A673 (cell line): ENCODE data around the gene IL24.

ENCODE experiments used
- CTCF ChIP-seq: fragments of 300-800, 200-600 bp; sonication (generic); conservative IDR thresholded peaks from 2 replicates; pipeline ENCODE4 v1.5.1; 2017; ENCODE audit warnings: low read depth, mild to moderate bottlenecking, antibody characterized with exemption, low read length, moderate library complexity, mixed read lengths
- EZH2 ChIP-seq: fragments of 200-600 bp; sonication (generic); IDR thresholded peaks from 2 replicates; pipeline ENCODE4 v1.6.1; 2017; ENCODE audit warnings: borderline replicate concordance, low read depth, mild to moderate bottlenecking, mixed read lengths, antibody characterized with exemption, low read length; ENCODE audit not compliant: poor library complexity, severe bottlenecking

GRCh38 chr1:206912445-206913095 lies 15.3 kb downstream of the IL24 start:
- TF ChIP-seq CTCF (peak; percentile 79), EZH2 (no peak)
